ENCODE data around the gene BEGAIN.

The BEGAIN gene

GRCh38 chr14:100604121-100604501, 16.9 kb upstream of the BEGAIN start:
- no peak for DNase-seq (ENCODE audit: low read depth)

GRCh38 chr14:100603341-100604120, 16.3 kb upstream of the BEGAIN start:
- no peak for DNase-seq (ENCODE audit: low read depth)
- H3K4me3 ChIP-seq (ENCODE audit: low read depth, low read length), result no peak overlapping the region

More at GRCh38 chr14:100604121-100604501, 16.9 kb upstream of the BEGAIN start:
- no peak overlapping the region for H3K4me3 ChIP-seq (ENCODE audit: low read depth, low read length)

- H3K4me3 ChIP-seq (ENCODE audit: low read depth, low read length), result no peak overlapping the region
- DNase-seq (ENCODE audit: low read depth), result no peak
These were observed 15.5 kb upstream of the BEGAIN start for GRCh38 chr14:100602621-100603230.

GRCh38 chr14:100601914-100602313, 14.7 kb upstream of the BEGAIN start:
- H3K4me3 ChIP-seq (ENCODE audit: low read depth, low read length), result no peak overlapping the region
- no peak for DNase-seq (ENCODE audit: low read depth)

GRCh38 chr14:100601064-100601463, 13.8 kb upstream of the BEGAIN start:
- H3K4me3 ChIP-seq (ENCODE audit: low read depth, low read length), result no peak overlapping the region

GRCh38 chr14:100599981-100600380, 12.8 kb upstream of the BEGAIN start:
- no peak overlapping the region for H3K4me3 ChIP-seq (ENCODE audit: low read depth, low read length)
- no peak for DNase-seq (ENCODE audit: low read depth)

More at GRCh38 chr14:100601064-100601463, 13.8 kb upstream of the BEGAIN start:
- DNase-seq (ENCODE audit: low read depth), result no peak

- DNase-seq (ENCODE audit: low read depth), result no peak
- no peak overlapping the region for H3K4me3 ChIP-seq (ENCODE audit: low read depth, low read length)
These were observed 7.4 kb upstream of the BEGAIN start for GRCh38 chr14:100594625-100594951.

GRCh38 chr14:100593751-100594624, 6.8 kb upstream of the BEGAIN start:
- no peak for DNase-seq (ENCODE audit: low read depth)
- no peak overlapping the region for H3K4me3 ChIP-seq (ENCODE audit: low read depth, low read length)

- no peak overlapping the region for H3K4me3 ChIP-seq (ENCODE audit: low read depth, low read length)
- no peak for DNase-seq (ENCODE audit: low read depth)
These were observed 5.8 kb upstream of the BEGAIN start for GRCh38 chr14:100592972-100593371.

GRCh38 chr14:100592461-100592891, 5.3 kb upstream of the BEGAIN start:
- no peak overlapping the region for H3K4me3 ChIP-seq (ENCODE audit: low read depth, low read length)
- no peak for DNase-seq (ENCODE audit: low read depth)

- no peak overlapping the region for H3K4me3 ChIP-seq (ENCODE audit: low read depth, low read length)
- no peak for DNase-seq (ENCODE audit: low read depth)
These were observed 4.5 kb upstream of the BEGAIN start for GRCh38 chr14:100591453-100592371.

- no peak overlapping the region for H3K4me3 ChIP-seq (ENCODE audit: low read depth, low read length)
- no peak for DNase-seq (ENCODE audit: low read depth)
These were observed 3.7 kb upstream of the BEGAIN start for GRCh38 chr14:100590726-100591452.

GRCh38 chr14:100589760-100590469, 2.7 kb upstream of the BEGAIN start:
- DNase-seq (ENCODE audit: low read depth), result no peak
- H3K4me3 ChIP-seq (ENCODE audit: low read depth, low read length), result no peak overlapping the region

GRCh38 chr14:100589071-100589759, 2.0 kb upstream of the BEGAIN start:
- no peak for DNase-seq (ENCODE audit: low read depth)
- no peak overlapping the region for H3K4me3 ChIP-seq (ENCODE audit: low read depth, low read length)

- no peak overlapping the region for H3K4me3 ChIP-seq (ENCODE audit: low read depth, low read length)
- DNase-seq (ENCODE audit: low read depth), result no peak
These were observed 1.5 kb upstream of the BEGAIN start for GRCh38 chr14:100588671-100589070.

GRCh38 chr14:100587763-100588411, 670 bp upstream of the BEGAIN start:
- H3K4me3 ChIP-seq (ENCODE audit: low read depth, low read length), result no peak overlapping the region
- peak; percentile 13 for DNase-seq (ENCODE audit: low read depth)

All from skeletal muscle cell (primary cell).